HFFc6 (cell line): ENCODE data around the gene CNTN5. TPM values are rescaled to one million over a fixed set of nuclear protein-coding genes. Genes with fewer than 3 reads are reported as not detected.

ENCODE experiments used
- DNase-seq: peaks from one replicate; pipeline ENCODE4 v3.0.0-alpha.2; 2018
- H3K27ac Mint-ChIP-seq: 2 replicates; pipeline ENCODE4 v1.8.0; 2020; ENCODE audit warnings: mild to moderate bottlenecking, mixed read lengths
- H3K27me3 Mint-ChIP-seq: 2 replicates; pipeline ENCODE4 v1.8.0; 2021; ENCODE audit warnings: mild to moderate bottlenecking, moderate library complexity, mixed read lengths; ENCODE audit not compliant: insufficient read depth
- H3K36me3 Mint-ChIP-seq: 2 replicates; pipeline ENCODE4 v1.8.0; 2021; ENCODE audit warnings: low read depth, mixed read lengths
- H3K4me1 Mint-ChIP-seq: 2 replicates; pipeline ENCODE4 v1.8.0; 2020; ENCODE audit warnings: low read depth, mixed read lengths
- H3K4me3 Mint-ChIP-seq: 2 replicates; pipeline ENCODE4 v1.8.0; 2020; ENCODE audit warnings: mild to moderate bottlenecking, moderate library complexity, mixed read lengths
- H3K9me3 Mint-ChIP-seq: 2 replicates; pipeline ENCODE4 v1.8.0; 2020; ENCODE audit warnings: mild to moderate bottlenecking, mixed read lengths
- total RNA-seq, 6 experiments: library from RNA; stranded (reverse); fragmentation: NEBNext Ultra II Directional; extraction: Animal tissue kit (Norgen Biotek cat#: 25700); gene quantifications; 2 replicates in 1 of 6; 3 replicates in 5 of 6; pipeline ENCODE4 v1.2.3, GENCODE V29; 2021
- TF ChIP-seq, protein P1 (sequence below): fragments of 200-600 bp; sonication (generic); IDR thresholded peaks from 2 replicates; pipeline ENCODE4 v1.5.0; 2021; ENCODE audit warnings: antibody characterized with exemption, mild to moderate bottlenecking

CNTN5 gene
- total RNA-seq, 6 experiments from 2014 or later: not detected

DNA sequence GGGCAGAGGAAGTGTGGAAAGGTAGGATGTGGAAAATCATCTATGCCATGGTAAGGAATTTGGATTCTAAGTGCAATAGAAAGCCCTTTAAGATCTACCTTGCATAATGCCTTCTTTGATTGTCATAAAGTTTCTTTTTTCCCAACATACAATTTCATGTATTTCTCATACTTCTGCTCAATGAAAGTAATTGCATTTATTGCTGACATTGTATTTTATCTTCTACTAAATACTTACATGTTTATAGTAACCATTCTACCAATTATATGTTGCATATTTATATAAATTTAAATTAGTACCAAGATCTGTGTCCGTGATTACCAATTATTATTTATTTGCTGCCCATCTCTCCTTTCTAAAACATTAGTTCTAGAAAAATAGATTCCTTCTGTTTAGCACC, 114.8 kb downstream of the CNTN5 start:
- Mint-ChIP-seq H3K27ac (no peak overlapping the region), H3K9me3 (peaks cover 47% of the 10 kb centered on the region), H3K27me3 (no peaks in the 10 kb centered on the region), H3K36me3 (no peaks in the 10 kb centered on the region), H3K4me3 (no peak overlapping the region), H3K4me1 (no peaks in the 10 kb centered on the region)
- DNase-seq: no peak
- TF ChIP-seq, protein P1, sequence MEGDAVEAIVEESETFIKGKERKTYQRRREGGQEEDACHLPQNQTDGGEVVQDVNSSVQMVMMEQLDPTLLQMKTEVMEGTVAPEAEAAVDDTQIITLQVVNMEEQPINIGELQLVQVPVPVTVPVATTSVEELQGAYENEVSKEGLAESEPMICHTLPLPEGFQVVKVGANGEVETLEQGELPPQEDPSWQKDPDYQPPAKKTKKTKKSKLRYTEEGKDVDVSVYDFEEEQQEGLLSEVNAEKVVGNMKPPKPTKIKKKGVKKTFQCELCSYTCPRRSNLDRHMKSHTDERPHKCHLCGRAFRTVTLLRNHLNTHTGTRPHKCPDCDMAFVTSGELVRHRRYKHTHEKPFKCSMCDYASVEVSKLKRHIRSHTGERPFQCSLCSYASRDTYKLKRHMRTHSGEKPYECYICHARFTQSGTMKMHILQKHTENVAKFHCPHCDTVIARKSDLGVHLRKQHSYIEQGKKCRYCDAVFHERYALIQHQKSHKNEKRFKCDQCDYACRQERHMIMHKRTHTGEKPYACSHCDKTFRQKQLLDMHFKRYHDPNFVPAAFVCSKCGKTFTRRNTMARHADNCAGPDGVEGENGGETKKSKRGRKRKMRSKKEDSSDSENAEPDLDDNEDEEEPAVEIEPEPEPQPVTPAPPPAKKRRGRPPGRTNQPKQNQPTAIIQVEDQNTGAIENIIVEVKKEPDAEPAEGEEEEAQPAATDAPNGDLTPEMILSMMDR: no peak

DNA sequence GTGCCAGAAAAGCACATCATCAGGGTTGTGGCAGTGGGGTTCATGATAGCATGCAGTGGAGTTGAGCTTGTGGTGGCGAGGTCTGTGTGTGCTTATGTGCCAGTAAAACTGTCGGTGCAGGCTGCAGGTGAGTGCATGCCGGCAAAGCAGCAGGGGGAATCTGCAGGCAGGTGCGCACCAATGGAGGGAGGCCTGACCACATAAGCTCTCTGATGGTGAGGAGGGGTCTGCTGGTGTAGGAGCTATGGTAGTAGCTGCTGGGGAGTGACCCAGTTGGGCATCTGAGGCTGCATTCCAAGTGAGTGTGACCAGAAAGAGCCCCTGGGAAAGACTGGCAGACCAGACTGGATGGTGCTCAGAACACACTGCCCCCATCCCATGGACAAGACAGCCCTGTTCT, 121.5 kb downstream of the CNTN5 start:
- no peak for DNase-seq
- TF ChIP-seq, protein P1: no peak
- Mint-ChIP-seq H3K27ac (no peak overlapping the region), H3K9me3 (peaks cover 27% of the 10 kb centered on the region), H3K36me3 (no peaks in the 10 kb centered on the region), H3K4me3 (no peak overlapping the region), H3K27me3 (no peaks in the 10 kb centered on the region), H3K4me1 (no peaks in the 10 kb centered on the region)

DNA sequence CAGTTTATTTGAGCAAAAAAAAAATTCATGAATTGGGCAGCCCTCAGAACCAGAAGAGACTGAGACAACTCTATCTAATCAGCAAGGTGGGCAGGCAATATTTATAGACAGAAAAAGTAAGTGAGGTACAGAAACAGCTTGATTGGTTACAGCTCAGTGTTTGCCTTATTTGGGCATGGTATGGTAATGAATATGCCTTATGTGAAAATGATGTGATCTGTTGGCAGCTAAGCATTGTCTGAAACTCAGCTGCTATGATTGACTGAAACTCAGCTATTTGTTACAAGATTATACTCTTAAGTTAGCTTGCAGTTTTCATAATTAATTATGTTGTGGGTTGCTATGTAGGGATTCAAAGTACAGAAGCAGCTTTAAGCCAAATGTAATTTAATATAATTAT, 127.6 kb downstream of the CNTN5 start:
- TF ChIP-seq, protein P1: no peak
- Mint-ChIP-seq H3K27me3 (no peaks in the 10 kb centered on the region), H3K27ac (no peak overlapping the region), H3K9me3 (peaks cover 13% of the 10 kb centered on the region), H3K4me3 (no peak overlapping the region), H3K36me3 (no peaks in the 10 kb centered on the region), H3K4me1 (no peaks in the 10 kb centered on the region)
- no peak for DNase-seq

DNA sequence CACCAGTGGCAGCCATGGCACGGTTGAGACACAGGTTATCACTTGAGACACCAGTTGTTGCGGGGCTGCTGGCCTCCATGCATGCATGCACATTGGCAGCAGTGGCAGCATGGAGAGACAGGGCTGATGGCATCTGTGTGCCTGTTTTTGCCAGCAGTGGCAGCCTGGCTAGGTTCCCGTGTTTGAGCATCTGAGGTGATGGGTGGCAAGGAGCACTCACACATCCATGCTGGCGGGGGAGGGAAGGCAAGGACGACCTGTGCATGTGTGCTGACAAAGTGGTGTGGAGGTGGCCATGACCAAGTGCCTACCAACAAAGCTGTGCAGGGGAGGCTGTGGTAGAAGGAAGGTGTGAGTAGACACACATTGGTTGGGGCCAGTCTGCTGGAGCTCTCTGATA, 133.5 kb downstream of the CNTN5 start:
- Mint-ChIP-seq H3K27ac (no peak overlapping the region), H3K27me3 (no peaks in the 10 kb centered on the region), H3K4me1 (no peaks in the 10 kb centered on the region), H3K36me3 (no peaks in the 10 kb centered on the region), H3K9me3 (peaks cover 18% of the 10 kb centered on the region), H3K4me3 (no peak overlapping the region)
- TF ChIP-seq, protein P1: no peak
- DNase-seq: no peak

DNA sequence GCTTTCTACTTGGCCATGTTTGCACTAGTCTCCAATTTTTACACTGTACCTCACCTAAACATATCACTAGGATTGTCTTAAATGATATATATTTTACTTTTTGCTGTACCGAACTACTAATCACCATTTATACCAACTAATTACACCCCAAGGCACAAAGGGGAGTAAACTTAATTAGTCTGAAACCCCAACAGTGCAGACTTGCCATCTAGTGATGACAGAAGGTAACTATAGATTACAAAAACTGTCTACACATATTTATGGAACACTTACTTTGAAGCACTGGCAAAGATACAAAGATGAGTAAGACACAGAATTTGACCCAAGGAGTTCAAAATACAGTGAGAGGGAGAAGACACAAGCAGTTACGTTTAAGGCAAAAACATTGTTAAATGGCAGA, 139.7 kb downstream of the CNTN5 start:
- DNase-seq: no peak
- Mint-ChIP-seq H3K4me3 (no peak overlapping the region), H3K4me1 (no peaks in the 10 kb centered on the region), H3K36me3 (no peaks in the 10 kb centered on the region), H3K27ac (no peak overlapping the region), H3K9me3 (peaks cover 8% of the 10 kb centered on the region), H3K27me3 (no peaks in the 10 kb centered on the region)
- TF ChIP-seq, protein P1: no peak

DNA sequence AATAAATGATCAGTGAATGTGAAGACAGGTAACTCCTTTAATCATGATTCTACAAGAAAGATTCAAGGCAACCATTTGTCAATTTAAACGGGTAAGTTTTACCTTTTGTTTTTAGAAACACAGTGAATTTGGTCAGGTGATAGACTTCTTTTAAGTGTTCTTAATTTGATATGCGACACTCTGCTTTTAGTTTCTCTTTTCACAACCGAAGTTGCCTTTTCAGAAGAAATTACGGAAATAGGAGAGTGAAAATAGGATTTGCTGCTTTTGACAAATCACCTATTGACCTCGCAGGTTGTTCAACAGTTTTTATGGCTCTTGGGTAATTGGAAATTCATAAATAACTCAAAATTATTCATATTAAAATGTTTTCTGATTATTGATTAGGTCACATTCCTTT, 142.1 kb downstream of the CNTN5 start:
- TF ChIP-seq, protein P1: no peak
- no peak for DNase-seq
- Mint-ChIP-seq H3K9me3 (peaks cover 7% of the 10 kb centered on the region), H3K4me1 (no peaks in the 10 kb centered on the region), H3K27ac (no peak overlapping the region), H3K36me3 (no peaks in the 10 kb centered on the region), H3K27me3 (no peaks in the 10 kb centered on the region), H3K4me3 (no peak overlapping the region)
